HL-60 (cell line): ENCODE data around the gene SMG7.

Source experiments
- CTCF ChIP-seq: IDR thresholded peaks from one replicate; pipeline ENCODE4 v1.5.1; 2011; ENCODE audit warnings: low read length, control low read depth, inconsistent platforms; ENCODE audit not compliant: insufficient read depth
- POLR2AphosphoS5 ChIP-seq: IDR thresholded peaks from 2 replicates; pipeline ENCODE4 v1.6.1; 2012; ENCODE audit warnings: low read depth
- SPI1 ChIP-seq: IDR thresholded peaks from 2 replicates; pipeline ENCODE4 v1.6.1; 2012; ENCODE audit warnings: low read depth, mild to moderate bottlenecking, borderline replicate concordance

GRCh38 chr1:183444243-183444642, 28.1 kb upstream of the SMG7 start:
- TF ChIP-seq CTCF (no peak), SPI1 (no peak), POLR2AphosphoS5 (no peak)
